RWPE2 (cell line): ENCODE results near the gene CMPK2.
"Not testable (repeated sequence)": the region's sequence is repeated elsewhere in the genome, so short reads cannot be mapped to it uniquely, and the experiment has no call there.

ENCODE experiments used
- ATAC-seq: fragments of 200-7000 bp; cut with Tn5 transposase; 3 replicates; pipeline ENCODE4 v1.9.1; 2021; ENCODE audit warnings: low read depth
- DNase-seq: peaks from one replicate; pipeline ENCODE4 v3.0.0-alpha.2; 2020; ENCODE audit warnings: low spot score
- H3K27ac ChIP-seq: fragments of 450-650 bp; 2 replicates; pipeline ENCODE4 v1.5.1; 2017; ENCODE audit warnings: mild to moderate bottlenecking; ENCODE audit not compliant: poor library complexity, severe bottlenecking
- H3K27me3 ChIP-seq: fragments of 250-450 bp; sonication (Bioruptor Pico); 2 replicates; pipeline ENCODE4 v1.5.1; 2021; ENCODE audit warnings: mild to moderate bottlenecking, moderate library complexity; ENCODE audit not compliant: insufficient read depth, poor library complexity, severe bottlenecking
- H3K36me3 ChIP-seq: fragments of 250-450 bp; sonication (Bioruptor Pico); 2 replicates; pipeline ENCODE4 v1.5.1; 2020; ENCODE audit warnings: low read depth, mild to moderate bottlenecking, moderate library complexity
- H3K4me1 ChIP-seq: fragments of 250-450 bp; sonication (Bioruptor Pico); 2 replicates; pipeline ENCODE4 v1.5.1; 2021; ENCODE audit warnings: mild to moderate bottlenecking, moderate library complexity; ENCODE audit not compliant: insufficient read depth, poor library complexity, severe bottlenecking
- H3K4me3 ChIP-seq: fragments of 250-450 bp; sonication (Bioruptor Pico); 2 replicates; pipeline ENCODE4 v1.5.1; 2021; ENCODE audit warnings: mild to moderate bottlenecking, moderate library complexity; ENCODE audit not compliant: severe bottlenecking
- H3K9me3 ChIP-seq: fragments of 250-450 bp; sonication (Bioruptor Pico); 2 replicates; pipeline ENCODE4 v1.5.1; 2021; ENCODE audit warnings: mild to moderate bottlenecking, moderate library complexity; ENCODE audit not compliant: severe bottlenecking
- CTCF ChIP-seq: fragments of 450-650 bp; IDR thresholded peaks from one replicate; pipeline ENCODE4 v1.5.1; 2017; ENCODE audit warnings: mild to moderate bottlenecking, moderate library complexity; ENCODE audit not compliant: poor library complexity, severe bottlenecking

Gene CMPK2

DNA sequence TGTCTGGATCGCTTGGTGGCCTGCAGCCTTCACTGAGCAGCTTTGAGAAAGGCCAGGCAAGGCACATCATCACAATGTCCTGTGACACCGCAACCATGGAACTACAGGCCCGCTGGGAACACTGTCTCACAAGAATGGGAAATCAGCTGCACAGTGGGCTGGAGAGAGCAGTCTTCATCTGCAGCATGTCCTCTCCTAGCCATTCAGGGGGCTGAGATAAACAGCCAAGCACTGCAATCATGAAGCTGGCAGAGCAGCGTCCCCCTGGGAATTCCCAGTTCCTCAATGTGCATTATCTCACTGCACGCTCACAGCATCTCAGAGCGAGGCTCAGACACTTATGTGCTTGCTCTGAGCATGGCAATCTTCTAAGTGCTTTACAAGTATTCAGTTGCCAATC is 1.9 kb downstream of the CMPK2 start:
- ATAC-seq (no peak), DNase-seq (no peak)
- no peak for TF ChIP-seq CTCF
- Histone ChIP-seq H3K4me3 (no peak overlapping the region), H3K9me3 (no peaks in the 10 kb centered on the region), H3K27ac (no peak overlapping the region), H3K27me3 (no peaks in the 10 kb centered on the region), H3K4me1 (no peaks in the 10 kb centered on the region), H3K36me3 (no peaks in the 10 kb centered on the region)

DNA sequence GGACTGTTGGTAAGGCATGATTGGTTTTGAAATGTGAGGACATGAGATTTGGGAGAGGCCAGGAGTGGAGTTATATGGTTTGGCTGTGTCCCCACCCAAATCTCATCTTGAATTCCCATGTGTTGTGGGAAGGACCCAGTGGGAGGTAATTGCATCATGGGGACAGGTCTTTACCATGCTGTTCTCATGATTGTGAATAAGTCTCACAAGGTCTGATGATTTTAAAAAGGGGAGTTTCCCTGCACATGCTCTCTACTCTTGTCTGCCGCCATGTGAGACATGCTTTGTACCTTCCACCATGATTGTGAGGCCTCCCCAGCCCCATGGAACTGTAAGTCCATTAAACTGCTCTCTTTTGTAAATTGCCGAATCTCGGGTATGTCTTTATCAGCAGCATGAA is 5.4 kb downstream of the CMPK2 start:
- Histone ChIP-seq H3K4me3 (no peak overlapping the region), H3K27ac (no peak overlapping the region), H3K27me3 (no peaks in the 10 kb centered on the region), H3K4me1 (no peaks in the 10 kb centered on the region), H3K36me3 (no peaks in the 10 kb centered on the region), H3K9me3 (no peaks in the 10 kb centered on the region)
- ATAC-seq (no peak), DNase-seq (no peak)
- no peak for TF ChIP-seq CTCF

- not testable (repeated sequence) for H3K36me3 ChIP-seq, ATAC-seq, H3K27ac ChIP-seq, H3K4me1 ChIP-seq, H3K4me3 ChIP-seq, H3K27me3 ChIP-seq, DNase-seq, H3K9me3 ChIP-seq
These were observed 7.2 kb downstream of the CMPK2 start for GRCh38 chr2:6858466-6859027.

DNA sequence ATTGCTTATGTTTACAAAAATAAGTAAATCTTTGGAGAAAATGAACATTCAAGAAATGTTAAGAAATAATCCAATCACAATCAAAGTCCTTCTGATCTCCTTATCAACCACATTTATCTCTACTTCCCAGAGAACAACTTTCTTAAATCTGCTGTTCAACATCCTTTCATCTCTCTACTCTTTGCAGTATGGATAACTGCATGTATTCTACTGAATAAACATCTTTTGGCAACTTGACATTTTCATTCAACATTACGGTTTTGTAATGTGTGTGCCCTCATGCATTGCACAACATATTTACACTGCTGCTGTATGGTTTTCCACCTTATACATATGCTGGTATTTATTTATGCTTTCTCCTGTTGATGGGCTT is 9.2 kb downstream of the CMPK2 start:
- no peak for TF ChIP-seq CTCF
- H3K27me3 ChIP-seq, result no peaks in the 10 kb centered on the region
- ATAC-seq (no peak), DNase-seq (no peak)
- H3K4me1 ChIP-seq, result no peaks in the 10 kb centered on the region
- no peaks in the 10 kb centered on the region for H3K9me3 ChIP-seq
- H3K4me3 ChIP-seq, result no peak overlapping the region
- no peak overlapping the region for H3K27ac ChIP-seq
- no peaks in the 10 kb centered on the region for H3K36me3 ChIP-seq

- Histone ChIP-seq H3K27ac (no peak overlapping the region), H3K36me3 (no peaks in the 10 kb centered on the region), H3K9me3 (peaks cover under 1% of the 10 kb centered on the region), H3K4me3 (no peak overlapping the region), H3K27me3 (no peaks in the 10 kb centered on the region), H3K4me1 (no peaks in the 10 kb centered on the region)
- no peak for TF ChIP-seq CTCF
- peak; percentile 61 for ATAC-seq
- no peak for DNase-seq
These were observed 9.7 kb downstream of the CMPK2 start for GRCh38 chr2:6855860-6856547.
